ENCODE data around the gene BORCS5. TPM values are rescaled to one million over a fixed set of nuclear protein-coding genes. Genes with fewer than 3 reads are reported as not detected.

The BORCS5 gene
- total RNA-seq, 1 experiment from 2014 or later: 17.7 TPM

- H3K4me1 ChIP-seq (ENCODE audit: insufficient read depth, low read length, poor library complexity, severe bottlenecking): peaks cover 15% of the 10 kb centered on the region
- DNase-seq (ENCODE audit: low spot score): no peak
- BruUV-seq (replicated peaks): no TSS peak
- no peaks in the 10 kb centered on the region for H3K27me3 ChIP-seq (replicated peaks; ENCODE audit: insufficient read depth, low read depth, low read length, poor library complexity)
- H3K9me3 ChIP-seq (ENCODE audit: low read depth, low read length, poor library complexity, severe bottlenecking): no peaks in the 10 kb centered on the region
- ChIA-PET CTCF (no interaction called here), POLR2A (ENCODE audit: low non-redundant PET) (no interaction called here)
- H3K4me3 ChIP-seq (ENCODE audit: low read depth, low read length, poor library complexity, severe bottlenecking): no peak overlapping the region
- H3K27ac ChIP-seq (ENCODE audit: low read depth, low read length, poor library complexity, severe bottlenecking): no peak overlapping the region
- no peaks in the 10 kb centered on the region for H3K36me3 ChIP-seq (ENCODE audit: insufficient read depth, low read length, poor library complexity, severe bottlenecking)
- intact Hi-C loops (cut with micrococcal nuclease; ENCODE audit: unreplicated experiment): no loop called here
- no peak for TF ChIP-seq EZH2 (IDR thresholded peaks at IDR 0.05; ENCODE audit: borderline replicate concordance, low read depth, low read length, poor library complexity, severe bottlenecking)
- 0 out of 2 replicates have a peak, but pooled peaks have one; percentile 18 for TF ChIP-seq CTCF (conservative IDR thresholded peaks at IDR 0.05; ENCODE audit: low read depth, low read length)
Measured at GRCh38 chr12:12503384-12504078, 146.7 kb downstream of the BORCS5 start.

- H3K36me3 ChIP-seq (ENCODE audit: insufficient read depth, low read length, poor library complexity, severe bottlenecking): no peaks in the 10 kb centered on the region
- intact Hi-C loops (cut with micrococcal nuclease; ENCODE audit: unreplicated experiment): no loop called here
- ChIA-PET CTCF (no interaction called here), POLR2A (ENCODE audit: low non-redundant PET) (no interaction called here)
- H3K27me3 ChIP-seq (replicated peaks; ENCODE audit: insufficient read depth, low read depth, low read length, poor library complexity): no peaks in the 10 kb centered on the region
- peaks cover 15% of the 10 kb centered on the region for H3K4me1 ChIP-seq (ENCODE audit: insufficient read depth, low read length, poor library complexity, severe bottlenecking)
- BruUV-seq (replicated peaks): no TSS peak
- no peaks in the 10 kb centered on the region for H3K9me3 ChIP-seq (ENCODE audit: low read depth, low read length, poor library complexity, severe bottlenecking)
- no peak overlapping the region for H3K27ac ChIP-seq (ENCODE audit: low read depth, low read length, poor library complexity, severe bottlenecking)
- no peak overlapping the region for H3K4me3 ChIP-seq (ENCODE audit: low read depth, low read length, poor library complexity, severe bottlenecking)
- TF ChIP-seq CTCF (conservative IDR thresholded peaks at IDR 0.05; ENCODE audit: low read depth, low read length) (no peak), EZH2 (IDR thresholded peaks at IDR 0.05; ENCODE audit: borderline replicate concordance, low read depth, low read length, poor library complexity, severe bottlenecking) (no peak)
- DNase-seq (ENCODE audit: low spot score): peak; percentile 28
Measured at GRCh38 chr12:12505544-12506495, 148.9 kb downstream of the BORCS5 start.

- CTCF ChIA-PET: no interaction called here
- intact Hi-C loops (cut with micrococcal nuclease; ENCODE audit: unreplicated experiment): no loop called here
- no peak for DNase-seq (ENCODE audit: low spot score)
- no TSS peak for BruUV-seq (replicated peaks)
- TF ChIP-seq EZH2 (IDR thresholded peaks at IDR 0.05; ENCODE audit: borderline replicate concordance, low read depth, low read length, poor library complexity, severe bottlenecking): no peak
- no peak for TF ChIP-seq CTCF (conservative IDR thresholded peaks at IDR 0.05; ENCODE audit: low read depth, low read length)
- no peak overlapping the region for H3K4me3 ChIP-seq (ENCODE audit: low read depth, low read length, poor library complexity, severe bottlenecking)
- POLR2A ChIA-PET (ENCODE audit: low non-redundant PET): no interaction called here
- H3K4me1 ChIP-seq (ENCODE audit: insufficient read depth, low read length, poor library complexity, severe bottlenecking): peaks cover 15% of the 10 kb centered on the region
- H3K27ac ChIP-seq (ENCODE audit: low read depth, low read length, poor library complexity, severe bottlenecking): no peak overlapping the region
- H3K36me3 ChIP-seq (ENCODE audit: insufficient read depth, low read length, poor library complexity, severe bottlenecking): no peaks in the 10 kb centered on the region
- no peaks in the 10 kb centered on the region for H3K27me3 ChIP-seq (replicated peaks; ENCODE audit: insufficient read depth, low read depth, low read length, poor library complexity)
- no peaks in the 10 kb centered on the region for H3K9me3 ChIP-seq (ENCODE audit: low read depth, low read length, poor library complexity, severe bottlenecking)
Measured at GRCh38 chr12:12506496-12506890, 149.6 kb downstream of the BORCS5 start.

Measured in A673 (cell line).